Colonic mucosa (tissue), 4 donors: ENCODE data around the gene COX7A2L. TPM values are rescaled to one million over a fixed set of nuclear protein-coding genes. Genes with fewer than 3 reads are reported as not detected.

Experiments used
- DNase-seq: peaks from one replicate; pipeline ENCODE4 v3.0.0-alpha.2; 2020
- H3K27ac ChIP-seq: fragments of 200-600 bp; one replicate; pipeline ENCODE4 v1.8.0; 2021
- H3K27me3 ChIP-seq: fragments of 200-600 bp; one replicate; pipeline ENCODE4 v1.8.0; 2021
- H3K36me3 ChIP-seq: fragments of 200-600 bp; one replicate; pipeline ENCODE4 v1.8.0; 2021
- H3K4me1 ChIP-seq: fragments of 200-600 bp; one replicate; pipeline ENCODE4 v1.8.0; 2021; ENCODE audit warnings: mild to moderate bottlenecking
- H3K4me3 ChIP-seq: fragments of 200-600 bp; one replicate; pipeline ENCODE4 v1.8.0; 2021
- H3K9ac ChIP-seq, 2 donors: one replicate each; pipeline ENCODE4 v1.7.0; 2013; ENCODE audit warnings: control low read depth in 2 of 2, low read depth in 2 of 2, low read length in 2 of 2
- H3K9me3 ChIP-seq: fragments of 200-600 bp; one replicate; pipeline ENCODE4 v1.8.0; 2021
- CTCF ChIP-seq: fragments of 200-600 bp; IDR thresholded peaks from one replicate; pipeline ENCODE4 v1.8.0; 2022; ENCODE audit warnings: antibody characterized with exemption, mild to moderate bottlenecking
- intact Hi-C: fragments of 100-400 bp; cut with DNase I; formaldehyde crosslinking; loops from one replicate; pipeline ENCODE4 v1.14.1; 2022
- total RNA-seq, 2 donors: library from RNA; stranded (reverse); fragmentation: NEBNext Ultra II Directional in 1 of 2; extraction: Animal tissue kit (Norgen Biotek cat#: 25700) in 1 of 2; gene quantifications; one replicate each; pipeline ENCODE4 v1.2.1, GENCODE V29; 2021
- donor health status: healthy.
- donor health status: DM: no; HTN: no; CAD: no.
- donor health status: DM: no; HTN: no; CAD: no.

The COX7A2L gene
- total RNA-seq, 2 donors from 2014 or later, result 128 to 131 TPM

GRCh38 chr2:42325609-42326008, 35.4 kb downstream of the COX7A2L start:
- intact Hi-C loops, result loop anchor here (10.0 kb wide), 1 partner anchor 471 kb away; no protein-coding TSS in a partner anchor
- Histone ChIP-seq H3K4me1 (no peaks in the 10 kb centered on the region), H3K9ac (no peak overlapping the region), H3K27ac (no peak overlapping the region), H3K4me3 (no peak overlapping the region), H3K9me3 (no peaks in the 10 kb centered on the region), H3K36me3 (no peaks in the 10 kb centered on the region), H3K27me3 (no peaks in the 10 kb centered on the region)
- no peak for TF ChIP-seq CTCF
- DNase-seq, result no peak

GRCh38 chr2:42324949-42325348, 36.1 kb downstream of the COX7A2L start:
- Histone ChIP-seq H3K4me1 (no peaks in the 10 kb centered on the region), H3K9ac (no peak overlapping the region), H3K4me3 (no peak overlapping the region), H3K27me3 (no peaks in the 10 kb centered on the region), H3K27ac (no peak overlapping the region), H3K36me3 (no peaks in the 10 kb centered on the region), H3K9me3 (no peaks in the 10 kb centered on the region)
- TF ChIP-seq CTCF, result no peak
- DNase-seq, result no peak
- intact Hi-C loops, result loop anchor here (5.0 to 10.0 kb wide), 2 partner anchors 228 to 470 kb away; no protein-coding TSS in a partner anchor

- intact Hi-C loops, result loop anchor here (5.0 to 10.0 kb wide), 2 partner anchors 227 to 469 kb away; no protein-coding TSS in a partner anchor
- no peak for DNase-seq
- no peak for TF ChIP-seq CTCF
- Histone ChIP-seq H3K9me3 (no peaks in the 10 kb centered on the region), H3K27me3 (no peaks in the 10 kb centered on the region), H3K4me1 (no peaks in the 10 kb centered on the region), H3K27ac (no peak overlapping the region), H3K36me3 (no peaks in the 10 kb centered on the region), H3K4me3 (no peak overlapping the region), H3K9ac (no peak overlapping the region)
These were observed 36.8 kb downstream of the COX7A2L start for GRCh38 chr2:42324244-42324643.

GRCh38 chr2:42321452-42322064, 39.5 kb downstream of the COX7A2L start:
- H3K4me3 ChIP-seq, result no peak overlapping the region
- intact Hi-C loops, result loop anchor here (5.0 to 10.0 kb wide), 2 partner anchors 224 to 467 kb away; no protein-coding TSS in a partner anchor
- H3K27ac ChIP-seq, result no peak overlapping the region
- no peak overlapping the region for H3K9ac ChIP-seq
- DNase-seq, result no peak
- H3K9me3 ChIP-seq, result no peaks in the 10 kb centered on the region
- no peaks in the 10 kb centered on the region for H3K27me3 ChIP-seq
- no peaks in the 10 kb centered on the region for H3K36me3 ChIP-seq
- H3K4me1 ChIP-seq, result no peaks in the 10 kb centered on the region
- no peak for TF ChIP-seq CTCF

- Histone ChIP-seq H3K9ac (no peak overlapping the region), H3K27ac (no peak overlapping the region), H3K9me3 (no peaks in the 10 kb centered on the region), H3K36me3 (no peaks in the 10 kb centered on the region), H3K27me3 (no peaks in the 10 kb centered on the region), H3K4me1 (no peaks in the 10 kb centered on the region), H3K4me3 (no peak overlapping the region)
- TF ChIP-seq CTCF, result no peak
- intact Hi-C loops, result no loop called here
- no peak for DNase-seq
These were observed 41.8 kb downstream of the COX7A2L start for GRCh38 chr2:42319265-42319664.
